Activated CD4-positive, alpha-beta memory T cell treated with anti-CD3 and anti-CD28 coated beads for 36 hours (primary cell): Measurements from ENCODE around the gene SLC5A7. TPM values are rescaled to one million over a fixed set of nuclear protein-coding genes. Genes with fewer than 3 reads are reported as not detected.

Experiments
- CTCF ChIA-PET: fragments of 350-600 bp; sonication (Branson Sonifier 250); formaldehyde crosslinking; loops from one replicate; lab custom pipeline; 2021; ENCODE audit warnings: antibody characterized with exemption, inconsistent platforms; lab: Charles Lee
- POLR2A ChIA-PET: fragments of 350-600 bp; sonication (Branson Sonifier 250); formaldehyde crosslinking; loops from one replicate; lab custom pipeline; 2021; ENCODE audit warnings: antibody characterized with exemption; lab: Charles Lee
- DNase-seq: peaks from one replicate; pipeline ENCODE4 v3.0.0-alpha.2; 2020
- H3K27ac Mint-ChIP-seq: one replicate; pipeline ENCODE4 v1.8.0; 2021; ENCODE audit warnings: mixed read lengths
- H3K27me3 Mint-ChIP-seq: one replicate; pipeline ENCODE4 v1.8.0; 2021; ENCODE audit warnings: mixed read lengths
- H3K36me3 Mint-ChIP-seq: one replicate; pipeline ENCODE4 v1.8.0; 2021; ENCODE audit warnings: mixed read lengths
- H3K4me1 Mint-ChIP-seq: one replicate; pipeline ENCODE4 v1.8.0; 2021; ENCODE audit warnings: low read depth, mixed read lengths
- H3K4me3 Mint-ChIP-seq: one replicate; pipeline ENCODE4 v1.8.0; 2021; ENCODE audit warnings: mild to moderate bottlenecking, mixed read lengths
- H3K9me3 Mint-ChIP-seq: one replicate; pipeline ENCODE4 v1.8.0; 2021; ENCODE audit warnings: mixed read lengths
- intact Hi-C: fragments of 100-400 bp; cut with micrococcal nuclease; formaldehyde crosslinking; loops from one replicate; pipeline ENCODE4 v1.15.1; 2023
- total RNA-seq, 2 experiments: library from RNA; stranded (reverse); gene quantifications; one replicate each; pipeline ENCODE4 v1.2.3, GENCODE V29; 2021

The SLC5A7 gene
- not detected for total RNA-seq

DNA sequence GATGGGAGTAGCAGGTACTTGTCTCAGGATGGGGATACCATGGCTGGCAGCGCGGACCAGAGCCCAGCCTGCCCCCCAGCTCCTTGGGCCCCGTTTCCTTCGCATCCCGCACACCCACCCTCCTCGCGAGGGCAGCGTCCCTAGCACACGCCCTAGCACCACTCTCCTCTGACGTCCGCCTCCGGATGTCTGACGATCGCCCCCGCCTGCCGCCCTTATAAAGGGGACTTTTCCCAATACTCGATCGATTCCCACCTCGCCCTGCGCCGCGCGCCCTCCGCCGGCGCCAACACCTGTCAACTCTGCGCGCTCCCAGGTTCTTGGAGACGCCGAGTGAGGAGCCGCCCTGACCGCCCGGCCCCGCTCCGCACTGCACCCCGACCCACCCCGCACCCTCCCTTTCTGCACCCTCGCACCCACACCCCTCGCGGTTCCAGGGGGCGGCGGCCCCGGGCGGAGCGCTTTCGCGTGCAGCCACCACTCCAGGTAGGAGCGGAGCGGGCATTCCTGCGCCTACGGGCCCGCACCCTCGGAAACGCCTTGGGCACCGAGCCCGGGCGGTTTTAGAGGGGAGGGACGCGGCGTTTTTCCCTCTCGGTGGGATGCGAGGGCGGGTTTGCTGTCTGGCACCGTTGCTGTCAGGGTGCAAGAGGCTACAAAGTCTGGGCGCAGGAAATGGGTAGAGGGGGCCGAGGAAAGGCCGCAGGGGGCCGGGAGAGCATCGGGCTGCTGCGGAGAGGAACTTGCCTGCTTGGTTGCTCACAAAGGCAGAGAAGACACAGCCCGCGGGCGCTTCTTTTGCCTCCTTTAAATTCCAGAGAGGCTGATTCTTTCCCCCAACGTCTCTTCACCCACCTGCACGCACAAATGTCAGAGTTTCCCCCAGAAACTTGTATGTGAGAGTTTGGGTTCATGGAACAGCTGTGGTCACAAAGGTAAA, at the start of gene SLC5A7:
SLC5A7 (plus strand) TSS at position 247 of the 940 bp plus-strand sequence. CDS start 1,632 bp downstream, outside the sequence.
- Mint-ChIP-seq H3K27me3 (peaks cover 13% of the 10 kb centered on the region), H3K4me1 (no peaks in the 10 kb centered on the region), H3K27ac (no peak within 1 kb of the TSS), H3K9me3 (no peaks in the 10 kb centered on the region), H3K4me3 (no peak within 1 kb of the TSS), H3K36me3 (no peaks in the 10 kb centered on the region)
- ChIA-PET POLR2A (no interaction called here), CTCF (no interaction called here)
- DNase-seq, result no peak
- intact Hi-C loops, result no loop called here

DNA sequence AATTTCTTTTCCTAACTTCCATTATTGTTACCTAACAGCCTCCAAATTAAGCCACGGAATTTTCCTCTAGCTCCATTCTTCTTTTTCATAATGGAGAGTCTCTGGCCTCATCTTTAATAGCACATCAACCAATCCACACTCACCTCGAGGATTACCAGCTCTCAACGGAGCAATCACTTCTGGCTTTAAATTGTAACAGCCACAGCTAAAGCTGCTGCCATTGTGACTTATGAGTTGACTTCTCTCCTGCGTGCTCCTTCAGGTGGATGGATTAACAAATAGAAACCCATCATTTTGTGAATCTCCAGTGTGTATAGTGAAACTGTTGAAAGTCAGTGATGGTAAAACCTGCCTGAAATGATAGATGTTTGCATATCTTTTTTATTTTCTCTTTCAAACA, 24.9 kb upstream of the SLC5A7 start:
- no peaks in the 10 kb centered on the region for H3K9me3 Mint-ChIP-seq
- ChIA-PET POLR2A (no interaction called here), CTCF (no interaction called here)
- H3K4me1 Mint-ChIP-seq, result no peaks in the 10 kb centered on the region
- intact Hi-C loops, result no loop called here
- no peak for DNase-seq
- no peak overlapping the region for H3K27ac Mint-ChIP-seq
- no peak overlapping the region for H3K4me3 Mint-ChIP-seq
- H3K27me3 Mint-ChIP-seq, result no peaks in the 10 kb centered on the region
- no peaks in the 10 kb centered on the region for H3K36me3 Mint-ChIP-seq

DNA sequence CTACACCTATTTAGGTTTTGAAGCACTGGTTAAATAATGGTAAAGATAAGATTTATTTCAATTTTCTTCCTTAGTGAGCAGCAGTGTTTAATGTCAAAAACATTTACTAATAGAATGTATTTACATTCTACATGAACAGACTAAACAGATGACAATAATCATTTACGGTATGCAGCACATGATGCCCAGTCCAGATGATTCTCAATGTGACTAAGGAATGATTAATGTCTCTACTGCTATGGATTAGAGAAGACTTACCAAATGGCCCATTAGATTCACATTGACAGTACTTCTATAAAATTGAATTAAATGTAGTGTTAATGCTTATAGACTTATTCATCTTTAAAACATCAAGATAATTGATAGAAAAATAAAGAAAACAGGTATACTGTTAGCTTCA, 22.1 kb upstream of the SLC5A7 start:
- intact Hi-C loops, result no loop called here
- no peaks in the 10 kb centered on the region for H3K9me3 Mint-ChIP-seq

DNA sequence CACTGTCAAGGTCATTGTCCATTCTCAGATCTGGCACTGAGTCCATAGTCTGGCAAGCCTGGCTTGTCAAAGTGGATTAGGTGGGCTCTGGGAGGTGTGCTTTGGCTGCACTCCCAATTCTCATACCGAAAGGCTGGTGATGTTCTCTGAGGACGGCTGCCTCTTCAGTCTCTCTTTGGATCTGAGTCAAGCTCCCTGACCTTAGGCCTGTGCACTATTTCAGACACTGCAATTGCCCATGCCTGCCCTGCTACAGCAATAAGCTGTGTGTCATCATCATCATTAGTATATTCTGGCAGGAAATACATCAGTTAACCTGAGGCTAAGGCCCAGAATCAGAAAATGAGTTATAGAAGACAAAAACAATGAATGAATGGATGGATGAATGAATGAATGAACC, 1.6 kb upstream of the SLC5A7 start:
- intact Hi-C loops, result no loop called here
- ChIA-PET CTCF (no interaction called here), POLR2A (no interaction called here)
- no peaks in the 10 kb centered on the region for H3K36me3 Mint-ChIP-seq
- no peak for DNase-seq
- no peak overlapping the region for H3K27ac Mint-ChIP-seq
- H3K4me3 Mint-ChIP-seq, result no peak overlapping the region
- no peaks in the 10 kb centered on the region for H3K9me3 Mint-ChIP-seq
- H3K4me1 Mint-ChIP-seq, result no peaks in the 10 kb centered on the region
- peaks cover 13% of the 10 kb centered on the region for H3K27me3 Mint-ChIP-seq

More for the DNA sequence above, 22.1 kb upstream of the SLC5A7 start:
- Mint-ChIP-seq H3K4me1 (no peaks in the 10 kb centered on the region), H3K27ac (no peak overlapping the region), H3K36me3 (no peaks in the 10 kb centered on the region), H3K4me3 (no peak overlapping the region), H3K27me3 (no peaks in the 10 kb centered on the region)
- ChIA-PET CTCF (no interaction called here), POLR2A (no interaction called here)
- no peak for DNase-seq

DNA sequence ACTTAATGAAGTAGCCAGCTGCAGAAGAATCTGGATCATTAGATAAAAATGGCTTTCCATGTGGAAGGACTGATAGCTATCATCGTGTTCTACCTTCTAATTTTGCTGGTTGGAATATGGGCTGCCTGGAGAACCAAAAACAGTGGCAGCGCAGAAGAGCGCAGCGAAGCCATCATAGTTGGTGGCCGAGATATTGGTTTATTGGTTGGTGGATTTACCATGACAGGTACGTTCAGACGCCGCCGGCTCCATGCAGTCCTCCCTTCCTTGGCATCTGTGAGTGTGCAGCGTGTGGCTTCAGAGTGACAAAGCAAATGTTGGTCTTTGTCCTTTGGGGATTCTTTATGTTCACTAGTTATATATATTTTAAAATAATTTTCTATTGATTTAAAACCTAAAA, 1.8 kb downstream of the SLC5A7 start:
- CTCF ChIA-PET, result no interaction called here
- Mint-ChIP-seq H3K27me3 (peaks cover 13% of the 10 kb centered on the region), H3K4me1 (no peaks in the 10 kb centered on the region), H3K36me3 (no peaks in the 10 kb centered on the region), H3K9me3 (no peaks in the 10 kb centered on the region), H3K27ac (no peak overlapping the region), H3K4me3 (no peak overlapping the region)
- no peak for DNase-seq
- POLR2A ChIA-PET, result no interaction called here
- intact Hi-C loops, result no loop called here

DNA sequence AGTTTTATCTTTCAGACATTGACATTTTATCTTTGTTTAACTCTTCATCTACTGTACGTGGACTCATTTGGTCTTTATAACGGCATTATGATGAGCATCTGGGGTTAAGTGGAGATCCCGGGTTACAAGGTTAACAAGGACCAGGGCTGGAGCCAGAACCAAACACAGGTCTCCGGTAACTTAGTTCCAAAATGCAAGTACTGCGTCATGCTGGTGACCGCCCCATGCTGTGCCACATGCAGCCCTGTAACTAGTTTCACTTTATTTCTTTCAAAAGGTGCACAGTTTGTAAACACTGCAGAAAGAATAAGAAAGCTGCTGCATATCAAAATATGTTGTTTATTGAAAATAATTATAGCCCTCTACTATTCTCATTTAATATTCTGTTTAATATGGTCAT, 3.1 kb downstream of the SLC5A7 start:
- no peak for DNase-seq
- ChIA-PET CTCF (no interaction called here), POLR2A (no interaction called here)
- Mint-ChIP-seq H3K36me3 (no peaks in the 10 kb centered on the region), H3K4me1 (no peaks in the 10 kb centered on the region), H3K9me3 (no peaks in the 10 kb centered on the region), H3K27ac (no peak overlapping the region), H3K27me3 (peaks cover 13% of the 10 kb centered on the region), H3K4me3 (no peak overlapping the region)
- intact Hi-C loops, result no loop called here

DNA sequence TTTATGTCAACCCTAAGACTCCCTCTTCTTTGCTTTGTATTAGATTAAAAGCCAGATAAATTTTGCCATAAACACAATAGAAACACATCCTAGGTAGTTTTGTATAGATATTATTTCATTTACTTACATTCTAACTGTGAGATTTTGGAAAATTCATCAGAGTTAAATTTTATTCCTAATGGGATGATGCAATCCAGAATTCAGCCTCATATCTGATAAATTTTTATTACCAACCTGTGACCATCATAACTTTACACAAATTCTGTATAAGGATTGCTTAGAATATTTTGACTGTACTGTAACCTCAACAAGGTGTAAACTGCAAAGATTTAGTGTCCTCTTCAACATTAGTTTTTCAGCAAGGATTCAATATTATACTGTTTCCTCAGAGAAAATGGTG, 4.4 kb downstream of the SLC5A7 start:
- Mint-ChIP-seq H3K9me3 (no peaks in the 10 kb centered on the region), H3K36me3 (no peaks in the 10 kb centered on the region), H3K27ac (no peak overlapping the region), H3K27me3 (peaks cover 13% of the 10 kb centered on the region), H3K4me3 (no peak overlapping the region), H3K4me1 (no peaks in the 10 kb centered on the region)
- ChIA-PET POLR2A (no interaction called here), CTCF (no interaction called here)
- intact Hi-C loops, result no loop called here
- no peak for DNase-seq

DNA sequence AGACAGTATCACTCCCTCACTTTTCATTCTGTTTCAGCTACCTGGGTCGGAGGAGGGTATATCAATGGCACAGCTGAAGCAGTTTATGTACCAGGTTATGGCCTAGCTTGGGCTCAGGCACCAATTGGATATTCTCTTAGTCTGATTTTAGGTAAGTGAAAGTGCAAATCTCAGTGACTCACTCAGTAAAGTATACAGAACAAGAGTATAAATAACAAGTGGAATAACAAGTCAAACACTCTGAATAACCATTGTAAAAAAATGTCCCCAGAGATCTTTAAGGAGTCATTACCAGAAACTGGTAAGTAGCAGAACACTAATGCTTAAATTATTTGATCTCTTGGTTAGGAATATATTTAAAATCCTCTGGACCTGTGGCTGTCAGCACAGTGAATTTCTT, 5.7 kb downstream of the SLC5A7 start:
- Mint-ChIP-seq H3K27ac (no peak overlapping the region), H3K36me3 (no peaks in the 10 kb centered on the region), H3K4me3 (no peak overlapping the region), H3K27me3 (peaks cover 7% of the 10 kb centered on the region), H3K9me3 (no peaks in the 10 kb centered on the region), H3K4me1 (no peaks in the 10 kb centered on the region)
- POLR2A ChIA-PET, result no interaction called here
- DNase-seq, result no peak
- intact Hi-C loops, result no loop called here
- CTCF ChIA-PET, result no interaction called here

DNA sequence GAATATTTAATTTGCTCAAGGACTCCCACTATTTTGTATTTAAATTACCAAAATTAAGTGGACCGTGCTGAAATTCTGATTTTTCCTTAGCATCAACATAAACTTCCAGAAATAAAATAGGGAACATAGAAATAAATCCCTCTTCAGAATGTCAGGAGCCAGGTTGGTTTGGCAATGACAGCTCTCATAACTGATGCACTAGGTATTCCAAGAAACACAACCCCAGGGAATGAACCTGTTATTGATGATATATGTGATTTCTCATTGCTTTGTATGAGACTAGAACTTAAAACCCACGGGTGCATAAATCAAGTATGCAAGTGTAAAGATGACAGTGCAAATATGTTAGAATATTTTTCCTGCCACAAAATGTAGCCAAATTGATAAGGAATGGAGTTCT, 12.8 kb downstream of the SLC5A7 start:
- intact Hi-C loops, result no loop called here
- H3K9me3 Mint-ChIP-seq, result no peaks in the 10 kb centered on the region
- H3K27me3 Mint-ChIP-seq, result no peaks in the 10 kb centered on the region
- H3K36me3 Mint-ChIP-seq, result no peaks in the 10 kb centered on the region
- POLR2A ChIA-PET, result no interaction called here
- H3K27ac Mint-ChIP-seq, result no peak overlapping the region
- no peak for DNase-seq
- H3K4me3 Mint-ChIP-seq, result no peak overlapping the region
- CTCF ChIA-PET, result no interaction called here
- H3K4me1 Mint-ChIP-seq, result no peaks in the 10 kb centered on the region

DNA sequence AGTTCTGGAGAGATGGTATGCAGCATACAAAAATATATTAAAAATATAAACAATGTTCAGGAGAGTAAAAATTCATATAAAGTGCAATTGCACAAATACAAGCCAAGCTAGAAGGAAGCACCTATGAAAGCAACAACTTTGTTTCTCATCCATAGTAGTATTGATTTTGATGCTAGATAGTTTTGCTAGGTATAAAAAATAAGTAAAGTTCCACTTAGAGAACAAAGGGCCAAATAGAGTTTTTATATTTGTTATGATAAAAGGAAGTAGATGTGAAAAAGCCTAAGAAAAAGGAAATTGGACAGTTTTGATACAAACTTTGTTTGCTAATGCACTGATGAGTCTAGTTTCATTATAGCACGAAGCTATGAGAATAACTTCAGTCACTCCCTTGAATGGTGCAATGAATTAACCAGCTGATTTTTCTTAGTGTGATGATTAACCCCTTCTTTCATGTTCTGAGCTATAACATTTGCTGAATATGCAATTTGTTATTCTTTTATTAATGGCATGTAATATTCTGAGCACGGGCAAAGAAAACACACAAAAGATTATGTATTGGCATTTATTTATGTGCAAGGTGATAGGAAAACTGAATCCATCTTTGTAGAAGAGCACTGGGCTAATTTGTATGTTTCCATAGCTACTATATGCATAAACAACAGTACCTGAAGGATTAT, 24.7 kb downstream of the SLC5A7 start:
- H3K9me3 Mint-ChIP-seq, result peaks cover 15% of the 10 kb centered on the region
- CTCF ChIA-PET, result no interaction called here
- POLR2A ChIA-PET, result no interaction called here

DNA sequence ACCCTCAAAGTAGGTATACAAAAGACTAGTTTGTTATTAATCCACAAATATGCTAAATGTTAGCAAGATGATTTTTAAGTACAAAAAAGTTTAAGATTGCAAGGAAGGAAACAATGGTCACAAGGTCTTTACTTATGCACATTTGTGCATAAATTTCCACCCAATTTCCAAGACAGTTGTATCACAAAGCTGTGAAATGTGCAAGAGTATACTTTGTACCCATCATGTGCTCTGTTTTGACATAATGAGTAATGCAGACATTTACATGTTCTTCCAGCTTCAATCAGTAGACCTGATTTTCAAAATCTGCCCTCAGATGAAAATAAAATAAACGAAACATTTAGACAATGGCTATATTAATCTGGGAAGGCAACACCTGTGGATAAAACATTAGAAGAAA, 27.0 kb downstream of the SLC5A7 start:
- ChIA-PET CTCF (no interaction called here), POLR2A (no interaction called here)
- peaks cover 15% of the 10 kb centered on the region for H3K9me3 Mint-ChIP-seq
- H3K4me3 Mint-ChIP-seq, result no peak overlapping the region
- H3K27me3 Mint-ChIP-seq, result no peaks in the 10 kb centered on the region
- no peak for DNase-seq
- H3K4me1 Mint-ChIP-seq, result no peaks in the 10 kb centered on the region
- H3K27ac Mint-ChIP-seq, result no peak overlapping the region
- H3K36me3 Mint-ChIP-seq, result no peaks in the 10 kb centered on the region
- intact Hi-C loops, result no loop called here

More for the DNA sequence above, 24.7 kb downstream of the SLC5A7 start:
- Mint-ChIP-seq H3K4me1 (no peaks in the 10 kb centered on the region), H3K4me3 (no peak overlapping the region), H3K27me3 (no peaks in the 10 kb centered on the region), H3K36me3 (no peaks in the 10 kb centered on the region), H3K27ac (no peak overlapping the region)
- DNase-seq, result no peak
- intact Hi-C loops, result no loop called here

DNA sequence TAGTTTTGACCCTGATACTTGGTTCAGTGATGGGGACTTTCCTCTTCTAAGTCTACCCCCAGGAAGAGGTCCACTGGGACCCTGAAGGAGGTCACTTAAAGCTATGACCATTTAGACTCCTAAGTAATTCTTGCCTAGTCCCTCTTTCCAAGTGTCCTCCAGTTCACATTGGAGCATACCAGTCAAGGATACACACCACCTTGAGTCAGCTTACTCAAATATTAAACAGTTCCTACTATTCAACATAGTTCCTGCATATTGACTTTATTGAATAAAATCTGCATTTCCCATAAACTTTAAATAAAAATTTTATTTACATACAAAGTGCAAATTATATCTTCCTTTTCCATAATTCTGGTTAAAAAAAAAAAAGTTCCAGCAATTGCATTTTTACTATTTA, 36.3 kb downstream of the SLC5A7 start:
- Mint-ChIP-seq H3K27ac (no peak overlapping the region), H3K9me3 (no peaks in the 10 kb centered on the region), H3K36me3 (no peaks in the 10 kb centered on the region), H3K27me3 (no peaks in the 10 kb centered on the region), H3K4me3 (no peak overlapping the region), H3K4me1 (no peaks in the 10 kb centered on the region)
- intact Hi-C loops, result no loop called here
- ChIA-PET CTCF (no interaction called here), POLR2A (no interaction called here)
- no peak for DNase-seq

DNA sequence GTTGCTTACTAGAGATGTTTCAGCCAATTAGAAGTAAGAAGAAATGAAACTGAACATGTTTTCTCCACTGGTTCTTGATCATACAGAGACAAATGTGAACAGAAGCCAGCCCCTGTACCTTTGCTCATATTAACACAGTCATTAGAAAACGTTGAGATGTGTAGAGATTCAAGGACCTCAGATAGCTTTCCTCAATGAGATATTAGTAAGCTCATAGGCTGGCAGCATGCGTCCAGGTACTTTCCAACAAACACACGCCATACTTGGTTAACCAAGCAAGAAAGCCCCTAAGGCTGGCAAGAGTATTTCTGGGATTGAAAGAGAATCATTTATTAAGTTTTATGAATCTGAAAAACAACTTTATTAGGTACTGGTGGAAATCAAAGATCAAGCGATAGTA, 37.5 kb downstream of the SLC5A7 start:
- no peak overlapping the region for H3K4me3 Mint-ChIP-seq
- ChIA-PET POLR2A (no interaction called here), CTCF (no interaction called here)

More for the DNA sequence above, 37.5 kb downstream of the SLC5A7 start:
- Mint-ChIP-seq H3K36me3 (no peaks in the 10 kb centered on the region), H3K9me3 (no peaks in the 10 kb centered on the region), H3K27ac (no peak overlapping the region), H3K27me3 (no peaks in the 10 kb centered on the region), H3K4me1 (no peaks in the 10 kb centered on the region)
- no peak for DNase-seq
- intact Hi-C loops, result no loop called here
